ENCODE data around the gene RGS14.

DNA sequence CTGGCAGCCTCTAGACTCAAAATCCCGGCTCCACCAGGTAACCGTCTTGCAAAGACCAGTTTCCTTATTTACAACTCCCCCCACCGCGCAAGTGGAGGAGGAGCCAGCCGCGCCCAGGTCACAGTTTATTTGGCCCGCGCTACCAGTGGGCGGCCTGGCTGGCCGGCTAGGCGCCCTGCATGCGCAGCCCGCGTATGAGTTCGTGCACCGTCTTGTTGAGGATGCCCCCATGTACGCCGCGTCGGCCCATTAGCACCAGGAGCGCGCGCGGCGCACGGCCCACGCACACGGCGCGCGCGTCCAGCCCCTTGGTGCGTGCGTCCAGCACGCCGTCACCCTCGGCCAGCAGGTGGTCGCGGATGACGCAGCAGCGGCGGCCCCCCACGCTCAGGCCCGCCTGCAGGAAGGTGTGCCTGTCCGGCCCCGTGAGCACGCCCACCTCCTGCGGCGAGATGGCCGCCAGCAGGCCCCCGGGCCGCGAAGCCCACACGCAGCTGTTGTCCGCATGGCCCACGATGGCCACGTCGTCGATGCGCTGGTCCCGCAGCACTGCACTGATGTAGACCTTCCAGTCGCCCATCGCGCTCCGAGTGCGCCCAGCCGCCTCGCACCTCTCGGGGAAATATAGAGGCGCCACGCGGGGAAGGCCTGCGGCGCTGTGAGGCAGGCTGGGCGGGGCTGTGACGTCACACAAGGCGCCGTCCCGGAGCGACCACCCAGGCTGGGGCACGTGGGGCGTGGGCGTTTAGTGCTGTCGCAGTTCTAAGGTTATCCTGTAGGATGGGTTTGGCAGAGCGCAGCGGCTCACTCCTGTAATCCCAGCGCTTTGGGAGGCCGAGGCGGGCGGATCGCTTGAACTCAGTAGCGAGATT is 42.5 kb downstream of the RGS14 start, which contains the start of gene PFN3:
- TF ChIP-seq, protein P1, sequence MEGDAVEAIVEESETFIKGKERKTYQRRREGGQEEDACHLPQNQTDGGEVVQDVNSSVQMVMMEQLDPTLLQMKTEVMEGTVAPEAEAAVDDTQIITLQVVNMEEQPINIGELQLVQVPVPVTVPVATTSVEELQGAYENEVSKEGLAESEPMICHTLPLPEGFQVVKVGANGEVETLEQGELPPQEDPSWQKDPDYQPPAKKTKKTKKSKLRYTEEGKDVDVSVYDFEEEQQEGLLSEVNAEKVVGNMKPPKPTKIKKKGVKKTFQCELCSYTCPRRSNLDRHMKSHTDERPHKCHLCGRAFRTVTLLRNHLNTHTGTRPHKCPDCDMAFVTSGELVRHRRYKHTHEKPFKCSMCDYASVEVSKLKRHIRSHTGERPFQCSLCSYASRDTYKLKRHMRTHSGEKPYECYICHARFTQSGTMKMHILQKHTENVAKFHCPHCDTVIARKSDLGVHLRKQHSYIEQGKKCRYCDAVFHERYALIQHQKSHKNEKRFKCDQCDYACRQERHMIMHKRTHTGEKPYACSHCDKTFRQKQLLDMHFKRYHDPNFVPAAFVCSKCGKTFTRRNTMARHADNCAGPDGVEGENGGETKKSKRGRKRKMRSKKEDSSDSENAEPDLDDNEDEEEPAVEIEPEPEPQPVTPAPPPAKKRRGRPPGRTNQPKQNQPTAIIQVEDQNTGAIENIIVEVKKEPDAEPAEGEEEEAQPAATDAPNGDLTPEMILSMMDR (IDR thresholded peaks at IDR 0.05; ENCODE audit: low read length): no peak
- no peak for TF ChIP-seq EZH2phosphoT487 (IDR thresholded peaks at IDR 0.05; ENCODE audit: low read length)

Data from MM.1S (cell line).